ENCODE results near the gene MOCS3. TPM values are rescaled to one million over a fixed set of nuclear protein-coding genes. Genes with fewer than 3 reads are reported as not detected.

MOCS3 gene, protein sequence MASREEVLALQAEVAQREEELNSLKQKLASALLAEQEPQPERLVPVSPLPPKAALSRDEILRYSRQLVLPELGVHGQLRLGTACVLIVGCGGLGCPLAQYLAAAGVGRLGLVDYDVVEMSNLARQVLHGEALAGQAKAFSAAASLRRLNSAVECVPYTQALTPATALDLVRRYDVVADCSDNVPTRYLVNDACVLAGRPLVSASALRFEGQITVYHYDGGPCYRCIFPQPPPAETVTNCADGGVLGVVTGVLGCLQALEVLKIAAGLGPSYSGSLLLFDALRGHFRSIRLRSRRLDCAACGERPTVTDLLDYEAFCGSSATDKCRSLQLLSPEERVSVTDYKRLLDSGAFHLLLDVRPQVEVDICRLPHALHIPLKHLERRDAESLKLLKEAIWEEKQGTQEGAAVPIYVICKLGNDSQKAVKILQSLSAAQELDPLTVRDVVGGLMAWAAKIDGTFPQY
- total RNA-seq = 6.2 and 6.7 TPM in 2 replicates

DNA sequence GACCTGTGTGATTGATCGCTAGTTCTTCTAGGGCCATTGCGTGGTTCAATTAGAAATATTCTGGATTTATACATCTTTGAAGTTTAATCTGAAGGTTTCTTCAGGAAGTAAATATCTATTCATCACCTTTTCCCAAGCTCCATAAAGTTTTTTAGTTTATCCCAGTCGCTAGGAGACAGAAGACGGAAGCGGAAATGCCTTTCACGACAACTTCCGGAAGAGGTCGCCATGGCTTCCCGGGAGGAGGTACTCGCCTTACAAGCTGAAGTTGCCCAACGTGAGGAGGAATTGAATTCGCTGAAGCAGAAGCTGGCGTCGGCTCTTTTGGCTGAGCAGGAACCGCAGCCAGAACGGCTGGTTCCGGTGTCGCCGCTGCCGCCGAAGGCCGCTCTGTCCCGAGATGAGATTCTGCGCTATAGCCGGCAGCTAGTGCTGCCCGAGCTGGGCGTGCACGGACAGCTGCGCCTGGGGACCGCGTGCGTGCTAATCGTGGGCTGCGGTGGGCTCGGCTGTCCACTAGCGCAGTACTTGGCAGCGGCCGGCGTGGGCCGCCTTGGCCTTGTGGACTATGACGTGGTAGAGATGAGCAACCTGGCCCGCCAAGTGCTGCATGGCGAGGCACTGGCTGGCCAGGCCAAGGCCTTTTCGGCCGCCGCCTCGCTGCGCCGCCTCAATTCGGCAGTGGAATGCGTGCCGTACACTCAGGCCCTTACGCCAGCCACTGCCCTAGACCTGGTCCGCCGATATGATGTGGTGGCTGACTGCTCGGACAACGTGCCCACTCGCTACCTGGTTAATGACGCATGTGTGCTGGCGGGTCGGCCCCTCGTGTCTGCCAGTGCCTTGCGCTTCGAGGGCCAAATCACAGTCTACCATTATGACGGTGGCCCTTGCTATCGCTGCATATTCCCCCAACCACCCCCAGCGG lies at the start of gene MOCS3:
Gene MOCS3, plus strand, starts transcription at position 204 of the 928 bp plus-strand sequence. Its CDS starts 25 bp downstream, at position 229.
- Mint-ChIP-seq H3K4me1 (ENCODE audit: low read depth) (peaks cover 50% of the 10 kb centered on the region), H3K27ac (peak within 1 kb of the TSS; percentile 92), H3K9me3 (no peaks in the 10 kb centered on the region), H3K36me3 (ENCODE audit: low read depth) (peaks cover 17% of the 10 kb centered on the region), H3K4me3 (peak within 1 kb of the TSS; percentile 99), H3K27me3 (ENCODE audit: insufficient read depth) (no peaks in the 10 kb centered on the region)
- intact Hi-C loops (cut with micrococcal nuclease) = loop anchor here (1.0 to 2.0 kb wide), 5 partner anchors 28 to 1912 kb away; partner anchors contain the start of genes ADNP, BCAS4 and CSE1L
- peak; percentile 80 for DNase-seq (ENCODE audit: low spot score)

DNA sequence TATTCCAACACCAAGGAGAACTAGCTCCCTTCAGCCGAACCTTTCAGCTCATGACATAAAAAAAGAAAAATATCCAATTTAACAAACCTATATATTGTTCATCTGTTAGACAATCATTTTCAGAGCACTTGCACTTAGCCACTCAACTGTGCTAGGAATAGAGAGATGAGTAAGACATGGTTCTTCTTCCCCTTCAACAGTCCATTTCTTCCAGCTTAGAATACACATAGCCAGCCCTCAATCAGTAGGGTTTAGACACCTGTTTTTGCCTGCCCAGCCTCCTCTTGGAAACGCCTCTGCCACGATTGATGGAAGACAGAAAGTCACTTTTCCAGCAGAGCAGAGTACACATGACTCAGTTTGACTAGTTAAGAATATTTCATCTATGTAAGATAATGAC lies 49.2 kb upstream of the MOCS3 start:
- no peak for DNase-seq (ENCODE audit: low spot score)
- intact Hi-C loops (cut with micrococcal nuclease) = no loop called here
- Mint-ChIP-seq H3K9me3 (no peaks in the 10 kb centered on the region), H3K4me3 (no peak overlapping the region), H3K27me3 (ENCODE audit: insufficient read depth) (no peaks in the 10 kb centered on the region), H3K36me3 (ENCODE audit: low read depth) (peaks cover 18% of the 10 kb centered on the region), H3K4me1 (ENCODE audit: low read depth) (peaks cover 36% of the 10 kb centered on the region), H3K27ac (no peak overlapping the region)

DNA sequence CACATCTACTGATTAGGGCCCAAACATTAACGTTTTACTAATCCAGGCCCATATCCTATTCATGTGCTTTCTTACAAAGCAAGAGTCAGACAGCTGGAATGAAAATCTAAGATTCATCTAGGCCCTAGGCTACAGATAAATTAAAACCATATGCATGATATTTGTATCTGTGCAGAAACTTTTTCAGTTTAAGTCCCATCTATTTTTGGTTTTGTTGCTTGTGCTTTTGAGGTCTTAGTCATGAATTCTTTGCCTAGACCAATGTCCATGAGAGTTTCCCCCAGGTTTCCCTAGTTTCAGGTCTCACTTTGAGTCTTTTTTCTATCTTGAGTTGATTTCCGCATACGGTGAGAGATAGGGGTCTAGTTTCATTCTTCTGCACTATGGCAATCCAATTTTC lies 47.6 kb upstream of the MOCS3 start:
- H3K27ac Mint-ChIP-seq = peak overlapping the region; percentile 72
- no peaks in the 10 kb centered on the region for H3K27me3 Mint-ChIP-seq (ENCODE audit: insufficient read depth)
- intact Hi-C loops (cut with micrococcal nuclease) = loop anchor here (2.0 to 5.0 kb wide), 3 partner anchors 16 to 119 kb away; no protein-coding TSS in a partner anchor
- peaks cover 48% of the 10 kb centered on the region for H3K4me1 Mint-ChIP-seq (ENCODE audit: low read depth)
- H3K9me3 Mint-ChIP-seq = no peaks in the 10 kb centered on the region
- peaks cover 18% of the 10 kb centered on the region for H3K36me3 Mint-ChIP-seq (ENCODE audit: low read depth)
- no peak for DNase-seq (ENCODE audit: low spot score)
- no peak overlapping the region for H3K4me3 Mint-ChIP-seq

DNA sequence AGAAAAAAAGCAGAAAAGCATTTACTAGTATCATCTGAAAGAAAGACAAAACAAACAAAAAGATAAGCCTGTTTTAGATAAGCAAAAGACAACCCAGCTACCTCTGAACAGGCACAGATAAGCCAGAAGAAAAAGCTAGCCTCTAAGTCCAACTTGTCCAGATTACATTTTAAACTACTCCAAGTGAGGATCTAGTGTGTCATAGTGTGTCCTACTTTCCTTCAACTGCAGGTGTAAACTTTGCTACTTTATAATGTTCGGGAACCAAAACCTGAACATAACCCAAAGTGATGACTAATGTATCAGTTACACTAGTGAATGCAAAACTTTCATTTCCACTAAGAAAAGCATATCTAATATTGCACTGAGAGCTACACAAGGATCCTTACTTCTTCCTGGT lies 46.9 kb upstream of the MOCS3 start:
- Mint-ChIP-seq H3K36me3 (ENCODE audit: low read depth) (peaks cover 22% of the 10 kb centered on the region), H3K27me3 (ENCODE audit: insufficient read depth) (no peaks in the 10 kb centered on the region), H3K27ac (peak overlapping the region; percentile 72), H3K9me3 (no peaks in the 10 kb centered on the region), H3K4me1 (ENCODE audit: low read depth) (peaks cover 55% of the 10 kb centered on the region), H3K4me3 (no peak overlapping the region)
- intact Hi-C loops (cut with micrococcal nuclease) = loop anchor here (2.0 to 5.0 kb wide), 3 partner anchors 17 to 119 kb away; no protein-coding TSS in a partner anchor
- DNase-seq (ENCODE audit: low spot score) = no peak

DNA sequence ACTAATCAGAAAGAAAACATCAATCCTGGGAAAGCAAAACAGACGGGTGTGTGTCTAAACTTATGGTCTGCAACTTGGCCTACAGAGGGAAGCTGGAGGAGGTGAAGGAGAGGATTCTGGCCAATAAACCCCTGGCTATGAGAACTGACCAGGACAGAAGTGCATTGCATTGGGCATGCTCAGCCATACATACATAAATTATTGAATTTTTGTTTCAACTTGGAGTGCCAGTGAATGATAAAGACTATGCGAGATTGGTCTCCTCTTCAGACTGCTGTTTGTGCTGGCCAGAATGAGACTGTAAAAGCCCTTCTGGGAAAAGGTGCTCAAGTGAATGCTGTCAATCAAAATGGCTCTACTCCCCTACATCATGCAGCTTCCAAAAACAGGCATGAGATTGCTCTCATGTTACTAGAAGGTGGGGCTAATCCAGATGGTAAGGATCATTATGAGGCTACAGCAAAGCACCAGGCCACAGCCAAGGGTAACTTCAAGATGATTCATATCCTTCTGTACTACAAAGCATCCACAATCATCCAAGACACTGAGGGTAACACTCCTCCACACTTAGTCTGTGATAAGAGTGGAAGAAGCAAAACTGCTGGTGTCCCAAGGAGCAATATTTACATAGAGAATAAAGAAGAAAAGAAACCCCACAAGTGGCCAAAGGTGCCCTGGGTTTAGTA lies 44.8 kb upstream of the MOCS3 start:
- intact Hi-C loops (cut with micrococcal nuclease) = loop anchor here (1.0 to 5.0 kb wide), 4 partner anchors 8 to 122 kb away; no protein-coding TSS in a partner anchor
- Mint-ChIP-seq H3K4me3 (no peak overlapping the region), H3K4me1 (ENCODE audit: low read depth) (peaks cover 73% of the 10 kb centered on the region), H3K9me3 (no peaks in the 10 kb centered on the region), H3K36me3 (ENCODE audit: low read depth) (peaks cover 26% of the 10 kb centered on the region), H3K27me3 (ENCODE audit: insufficient read depth) (no peaks in the 10 kb centered on the region), H3K27ac (peak overlapping the region; percentile 52)
- peak; percentile 6 for DNase-seq (ENCODE audit: low spot score)

DNA sequence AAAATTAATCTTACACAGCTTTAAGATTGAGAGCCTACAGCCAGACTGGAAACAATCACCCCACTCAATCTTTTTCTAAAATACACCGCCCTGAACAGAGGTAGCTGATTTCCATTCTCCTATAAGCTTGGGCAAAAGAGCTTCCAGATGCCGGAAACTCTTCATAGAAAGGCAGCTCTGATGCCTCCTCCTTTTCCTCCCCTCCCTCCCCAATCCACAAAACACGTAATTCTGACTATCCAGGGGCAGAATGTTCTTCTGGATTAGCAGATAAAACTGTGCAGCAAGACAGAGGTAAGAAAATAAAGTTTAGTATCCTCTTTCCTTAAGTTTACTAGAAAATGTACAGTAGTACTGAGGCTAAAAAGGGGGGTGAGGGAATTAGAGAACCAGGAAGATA lies 43.2 kb upstream of the MOCS3 start:
- peaks cover 24% of the 10 kb centered on the region for H3K36me3 Mint-ChIP-seq (ENCODE audit: low read depth)
- H3K9me3 Mint-ChIP-seq = no peaks in the 10 kb centered on the region
- intact Hi-C loops (cut with micrococcal nuclease) = no loop called here
- H3K4me1 Mint-ChIP-seq (ENCODE audit: low read depth) = peaks cover 69% of the 10 kb centered on the region
- no peak overlapping the region for H3K27ac Mint-ChIP-seq
- no peak overlapping the region for H3K4me3 Mint-ChIP-seq
- no peaks in the 10 kb centered on the region for H3K27me3 Mint-ChIP-seq (ENCODE audit: insufficient read depth)
- no peak for DNase-seq (ENCODE audit: low spot score)

DNA sequence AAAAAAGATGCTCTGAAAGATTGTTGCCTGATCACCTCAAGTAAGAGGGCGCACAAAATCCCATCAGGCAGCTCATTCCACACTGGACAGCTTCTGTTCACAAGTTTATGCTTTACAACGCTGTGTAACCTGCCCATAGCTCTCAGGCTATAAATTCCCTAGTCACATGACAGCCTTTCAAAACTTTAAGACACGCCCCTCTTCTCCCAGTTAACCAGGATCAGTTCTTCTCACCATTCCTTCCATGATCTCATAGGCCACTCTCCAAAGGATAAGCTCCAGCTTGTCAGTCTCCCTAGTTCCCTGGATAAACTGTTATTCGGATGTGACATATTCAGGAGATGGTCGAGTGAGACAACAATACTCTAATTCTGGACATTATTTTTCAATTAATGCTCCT lies 42.4 kb upstream of the MOCS3 start:
- Mint-ChIP-seq H3K27ac (peak overlapping the region; percentile 13), H3K27me3 (ENCODE audit: insufficient read depth) (no peaks in the 10 kb centered on the region)

DNA sequence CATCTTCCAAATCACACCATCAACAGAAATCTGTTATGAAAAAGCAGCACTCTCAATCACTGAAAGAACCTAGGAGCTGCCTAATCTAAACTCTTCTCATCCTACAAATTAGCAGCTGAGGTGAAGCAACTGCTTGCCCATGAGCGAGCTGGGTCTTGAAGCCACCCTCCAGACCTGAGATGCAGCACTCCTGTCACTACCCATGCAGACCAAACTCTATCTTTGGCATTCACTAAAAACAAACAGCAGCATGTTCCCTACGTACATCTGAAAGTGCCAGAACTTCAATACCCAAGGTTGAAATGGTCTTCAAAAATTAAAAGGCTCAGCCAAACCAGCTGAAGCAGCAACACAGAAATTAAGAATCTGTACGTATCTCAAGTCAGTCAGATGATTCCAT lies 41.7 kb upstream of the MOCS3 start:
- no peaks in the 10 kb centered on the region for H3K27me3 Mint-ChIP-seq (ENCODE audit: insufficient read depth)

More for the DNA sequence above, 42.4 kb upstream of the MOCS3 start:
- Mint-ChIP-seq H3K4me1 (ENCODE audit: low read depth) (peaks cover 69% of the 10 kb centered on the region), H3K4me3 (no peak overlapping the region), H3K36me3 (ENCODE audit: low read depth) (peaks cover 22% of the 10 kb centered on the region), H3K9me3 (no peaks in the 10 kb centered on the region)
- intact Hi-C loops (cut with micrococcal nuclease) = no loop called here
- no peak for DNase-seq (ENCODE audit: low spot score)

DNA sequence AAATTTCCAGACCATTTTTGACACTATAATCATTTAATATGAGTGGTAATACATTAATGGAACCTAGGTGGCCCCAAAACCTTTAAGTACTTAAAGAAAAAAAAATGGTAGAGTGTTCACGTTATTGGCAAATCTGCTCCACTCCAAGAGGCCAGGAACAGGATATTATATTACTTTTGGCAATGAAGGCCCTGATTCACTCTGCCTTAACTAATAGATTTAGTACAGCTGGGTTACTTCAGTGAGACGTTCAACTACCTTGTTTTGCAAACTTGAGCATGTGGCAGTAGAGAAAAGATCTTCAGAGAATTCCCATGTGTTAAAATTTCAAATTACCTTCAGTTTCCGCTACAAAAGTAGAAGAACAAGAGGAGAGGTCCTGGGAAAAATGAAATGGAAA lies 40.2 kb upstream of the MOCS3 start:
- Mint-ChIP-seq H3K4me1 (ENCODE audit: low read depth) (peaks cover 67% of the 10 kb centered on the region), H3K36me3 (ENCODE audit: low read depth) (peaks cover 20% of the 10 kb centered on the region), H3K27me3 (ENCODE audit: insufficient read depth) (no peaks in the 10 kb centered on the region), H3K27ac (no peak overlapping the region), H3K9me3 (no peaks in the 10 kb centered on the region), H3K4me3 (no peak overlapping the region)
- intact Hi-C loops (cut with micrococcal nuclease) = no loop called here
- no peak for DNase-seq (ENCODE audit: low spot score)

More for the DNA sequence above, 41.7 kb upstream of the MOCS3 start:
- H3K4me3 Mint-ChIP-seq = no peak overlapping the region
- no peak for DNase-seq (ENCODE audit: low spot score)
- peaks cover 17% of the 10 kb centered on the region for H3K36me3 Mint-ChIP-seq (ENCODE audit: low read depth)
- intact Hi-C loops (cut with micrococcal nuclease) = no loop called here
- H3K27ac Mint-ChIP-seq = no peak overlapping the region
- H3K9me3 Mint-ChIP-seq = no peaks in the 10 kb centered on the region
- peaks cover 69% of the 10 kb centered on the region for H3K4me1 Mint-ChIP-seq (ENCODE audit: low read depth)

DNA sequence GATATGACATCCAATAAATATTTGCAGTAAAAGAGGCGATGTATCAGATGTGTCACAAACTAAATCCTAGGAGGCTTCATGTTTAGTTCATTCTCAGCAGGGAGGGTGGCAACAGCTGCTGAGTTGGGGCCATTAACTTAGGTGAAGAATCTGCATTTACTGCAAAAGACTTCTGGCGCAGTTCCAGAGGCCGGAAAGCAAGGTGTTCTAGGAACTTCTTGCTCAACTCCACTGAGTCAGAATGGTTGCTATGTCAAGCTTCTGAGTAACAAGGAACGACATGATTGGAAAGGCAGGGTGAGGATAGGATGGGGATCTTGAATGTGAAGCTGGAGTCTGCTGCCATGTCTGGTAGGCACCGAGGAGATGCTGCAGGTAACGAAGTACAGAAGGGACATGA lies 39.1 kb upstream of the MOCS3 start:
- peak overlapping the region; percentile 48 for H3K27ac Mint-ChIP-seq
- H3K27me3 Mint-ChIP-seq (ENCODE audit: insufficient read depth) = no peaks in the 10 kb centered on the region
- intact Hi-C loops (cut with micrococcal nuclease) = no loop called here
- DNase-seq (ENCODE audit: low spot score) = no peak
- H3K4me3 Mint-ChIP-seq = no peak overlapping the region
- peaks cover 22% of the 10 kb centered on the region for H3K36me3 Mint-ChIP-seq (ENCODE audit: low read depth)
- peaks cover 56% of the 10 kb centered on the region for H3K4me1 Mint-ChIP-seq (ENCODE audit: low read depth)
- H3K9me3 Mint-ChIP-seq = no peaks in the 10 kb centered on the region

DNA sequence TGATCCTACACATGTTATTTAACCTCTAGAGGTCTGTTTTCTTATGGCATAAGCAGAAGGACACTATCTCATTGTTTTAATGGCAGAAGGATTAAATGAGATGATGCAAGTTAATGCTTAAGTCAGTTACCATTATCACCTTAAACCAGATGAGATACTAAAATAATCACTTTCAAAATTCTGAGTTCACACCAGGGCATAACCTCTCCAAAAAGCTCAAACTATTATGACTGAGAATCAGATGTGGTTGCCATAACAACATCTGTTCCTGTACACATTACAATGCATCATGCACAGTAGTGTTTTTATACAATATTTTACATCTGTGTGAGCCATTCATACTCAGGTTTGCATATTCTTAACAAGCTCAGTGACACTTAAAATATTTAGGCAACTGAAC lies 37.6 kb upstream of the MOCS3 start:
- no peak overlapping the region for H3K27ac Mint-ChIP-seq
- no peak overlapping the region for H3K4me3 Mint-ChIP-seq
- H3K9me3 Mint-ChIP-seq = no peaks in the 10 kb centered on the region
- no peak for DNase-seq (ENCODE audit: low spot score)
- intact Hi-C loops (cut with micrococcal nuclease) = no loop called here
- H3K36me3 Mint-ChIP-seq (ENCODE audit: low read depth) = peaks cover 35% of the 10 kb centered on the region
- H3K4me1 Mint-ChIP-seq (ENCODE audit: low read depth) = peaks cover 57% of the 10 kb centered on the region
- H3K27me3 Mint-ChIP-seq (ENCODE audit: insufficient read depth) = no peaks in the 10 kb centered on the region

DNA sequence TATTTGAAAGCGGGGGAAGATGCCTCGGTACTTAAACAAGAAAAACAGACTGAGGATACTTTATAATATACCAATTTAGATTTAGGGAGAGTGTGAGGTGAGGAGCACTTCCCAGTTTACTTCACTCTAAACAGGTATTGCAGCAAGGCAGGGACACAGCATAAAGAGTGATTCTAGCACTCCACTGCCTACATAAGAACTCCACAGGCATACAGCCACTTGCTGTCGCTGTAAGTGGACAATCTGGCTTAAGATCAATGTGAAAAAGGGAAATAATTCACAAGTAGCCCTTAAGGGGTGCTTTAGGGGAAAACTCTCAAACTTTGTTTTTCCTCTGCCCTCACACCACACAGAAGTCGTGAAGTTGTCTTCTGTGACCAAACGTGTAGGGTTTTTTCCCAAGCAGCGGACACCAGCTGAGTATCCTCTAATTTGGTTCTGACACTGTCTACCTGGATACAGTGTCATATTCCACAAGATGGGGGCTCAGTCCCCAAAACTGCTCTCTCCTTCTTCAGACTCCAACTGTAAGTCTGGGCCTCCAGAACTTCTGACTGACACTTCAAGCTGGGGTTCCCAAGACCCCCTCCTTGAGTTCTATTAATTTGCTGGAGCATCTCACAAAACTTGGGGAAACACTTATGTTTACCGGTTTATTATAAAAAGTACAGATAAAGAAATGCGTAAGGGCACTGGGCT lies 36.7 kb upstream of the MOCS3 start:
- Mint-ChIP-seq H3K4me3 (no peak overlapping the region), H3K27me3 (ENCODE audit: insufficient read depth) (no peaks in the 10 kb centered on the region), H3K4me1 (ENCODE audit: low read depth) (peaks cover 54% of the 10 kb centered on the region), H3K27ac (peak overlapping the region; percentile 29), H3K36me3 (ENCODE audit: low read depth) (peaks cover 34% of the 10 kb centered on the region), H3K9me3 (no peaks in the 10 kb centered on the region)
- no peak for DNase-seq (ENCODE audit: low spot score)
- intact Hi-C loops (cut with micrococcal nuclease) = no loop called here
